ENCODE data around the gene TTC16.

The TTC16 gene

DNA sequence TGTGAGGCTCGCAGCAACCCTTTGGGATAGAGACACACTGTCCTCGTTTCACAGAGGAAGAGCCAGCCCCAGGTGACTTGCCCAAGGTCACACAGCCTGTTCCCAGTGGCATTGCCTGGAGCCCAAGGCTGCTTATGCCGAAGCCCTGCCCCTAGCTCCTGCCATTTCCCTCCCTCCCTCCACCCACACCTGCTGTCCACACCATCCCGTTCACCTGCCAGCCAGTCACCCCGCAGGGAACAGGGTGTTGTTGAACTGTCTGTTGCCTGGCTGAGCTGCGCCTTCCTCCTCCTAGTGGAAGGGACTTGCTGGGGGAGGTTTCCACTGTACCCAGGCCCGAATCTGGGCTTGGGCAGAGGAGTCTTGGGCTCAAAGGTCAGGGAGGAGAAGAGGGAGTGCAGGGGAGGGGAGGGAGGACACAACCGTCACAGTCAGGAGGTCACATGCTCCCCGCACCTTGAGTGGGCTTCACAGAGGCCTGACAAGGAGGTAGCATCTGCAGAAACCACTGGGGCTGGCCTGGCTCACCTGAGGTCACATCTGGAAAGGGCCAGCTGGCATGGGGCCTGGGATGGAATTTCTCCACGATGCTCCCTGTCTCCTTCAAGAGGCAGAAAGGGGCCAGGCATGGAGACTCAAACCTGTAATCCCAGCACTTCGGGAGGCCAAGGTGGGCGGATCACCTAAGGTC is 6.3 kb downstream of the TTC16 start:
- no peak for DNase-seq

DNA sequence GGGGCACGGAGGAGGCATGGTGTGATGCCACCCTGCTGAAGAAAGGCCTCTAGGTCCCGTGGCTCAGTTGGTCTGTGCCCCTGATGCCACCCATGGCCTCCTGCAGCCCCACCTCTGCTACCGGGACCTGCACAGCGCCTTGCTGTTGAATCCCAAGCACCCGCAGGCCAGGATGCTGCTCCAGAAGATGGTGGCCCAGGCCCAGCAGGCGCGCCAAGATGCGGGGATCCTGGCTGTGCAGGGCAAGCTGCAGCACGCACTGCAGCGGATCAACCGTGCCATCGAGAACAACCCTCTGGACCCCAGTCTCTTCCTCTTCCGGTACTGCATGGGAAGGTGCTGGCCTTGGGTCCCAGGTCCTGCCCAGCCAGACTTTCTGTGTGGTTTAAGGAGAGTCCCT is 7.1 kb downstream of the TTC16 start:
- no peak for DNase-seq

DNA sequence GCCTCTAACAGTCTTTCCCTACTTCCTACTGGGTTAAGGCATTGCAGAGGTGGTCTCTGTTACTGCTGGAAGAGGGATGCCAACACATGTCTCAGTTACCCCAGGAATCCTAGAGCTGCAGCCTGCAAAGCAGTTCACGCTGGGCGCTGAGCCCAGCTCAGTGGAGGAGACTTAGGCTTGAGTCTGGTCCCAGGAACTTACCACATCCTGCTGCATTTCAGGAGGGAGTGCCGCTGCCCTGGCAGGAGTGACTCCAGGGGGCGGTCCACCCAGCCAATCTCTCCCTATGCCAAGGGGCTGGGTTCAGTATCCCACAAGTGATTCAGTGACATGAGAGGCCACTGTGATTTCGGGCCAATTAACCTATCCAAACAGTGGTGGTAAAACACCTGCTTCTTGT is 7.6 kb downstream of the TTC16 start:
- DNase-seq: peak; percentile 65

DNA sequence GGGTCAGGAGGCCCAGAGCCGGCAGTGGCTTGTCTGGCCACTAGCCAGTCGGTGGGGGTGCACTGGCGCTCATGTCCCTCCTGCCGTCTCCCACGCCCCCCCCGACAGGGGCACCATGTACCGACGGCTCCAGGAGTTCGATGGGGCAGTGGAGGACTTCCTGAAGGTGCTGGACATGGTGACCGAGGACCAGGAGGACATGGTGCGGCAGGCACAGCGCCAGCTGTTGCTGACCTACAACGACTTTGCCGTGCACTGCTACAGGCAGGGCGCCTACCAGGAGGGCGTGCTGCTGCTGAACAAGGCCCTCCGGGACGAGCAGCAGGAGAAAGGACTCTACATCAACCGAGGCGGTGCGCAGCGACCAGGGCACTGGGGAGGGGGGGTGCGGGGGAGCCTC is 8.1 kb downstream of the TTC16 start:
- DNase-seq: no peak

DNA sequence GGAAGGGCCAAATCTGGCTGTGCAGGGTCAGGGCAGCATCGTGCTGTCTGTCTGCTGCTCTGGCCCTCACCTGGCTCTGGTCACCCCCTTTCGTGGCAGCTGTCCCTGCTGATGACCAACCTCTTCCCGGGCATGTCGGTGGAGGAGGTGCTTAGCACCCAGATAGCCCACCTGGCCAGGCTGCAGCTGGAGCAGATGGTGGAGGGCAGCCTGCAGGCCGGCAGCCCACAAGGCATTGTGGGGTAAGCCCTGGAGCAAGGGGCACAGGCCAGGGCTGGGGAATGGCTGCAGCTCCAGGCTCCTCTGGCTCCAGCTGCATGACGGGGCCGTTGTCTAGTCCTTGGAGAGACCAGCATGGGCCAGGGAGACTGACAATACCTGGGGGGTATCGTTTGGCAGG is 11.0 kb downstream of the TTC16 start:
- no peak for DNase-seq

DNA sequence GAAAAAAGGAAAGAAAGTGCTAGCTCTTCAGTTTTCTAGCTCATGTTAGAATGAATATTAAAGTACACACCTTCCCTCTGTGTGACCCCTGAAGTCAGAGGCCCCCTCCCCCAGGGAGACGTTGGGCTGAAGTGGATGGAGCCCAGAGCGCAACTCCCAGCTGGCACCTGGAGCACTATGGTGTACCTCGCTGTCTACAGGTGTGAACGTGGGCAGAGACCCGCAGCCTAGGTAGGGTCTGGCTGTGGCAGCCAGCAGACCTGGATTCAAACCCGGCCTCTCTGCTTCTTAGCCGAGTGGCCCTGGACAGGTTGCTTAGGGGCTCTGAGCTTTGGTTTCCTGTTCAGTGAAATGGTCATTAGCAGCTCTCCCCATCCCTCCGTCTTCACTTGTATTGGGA is 12.9 kb downstream of the TTC16 start:
- DNase-seq: no peak

DNA sequence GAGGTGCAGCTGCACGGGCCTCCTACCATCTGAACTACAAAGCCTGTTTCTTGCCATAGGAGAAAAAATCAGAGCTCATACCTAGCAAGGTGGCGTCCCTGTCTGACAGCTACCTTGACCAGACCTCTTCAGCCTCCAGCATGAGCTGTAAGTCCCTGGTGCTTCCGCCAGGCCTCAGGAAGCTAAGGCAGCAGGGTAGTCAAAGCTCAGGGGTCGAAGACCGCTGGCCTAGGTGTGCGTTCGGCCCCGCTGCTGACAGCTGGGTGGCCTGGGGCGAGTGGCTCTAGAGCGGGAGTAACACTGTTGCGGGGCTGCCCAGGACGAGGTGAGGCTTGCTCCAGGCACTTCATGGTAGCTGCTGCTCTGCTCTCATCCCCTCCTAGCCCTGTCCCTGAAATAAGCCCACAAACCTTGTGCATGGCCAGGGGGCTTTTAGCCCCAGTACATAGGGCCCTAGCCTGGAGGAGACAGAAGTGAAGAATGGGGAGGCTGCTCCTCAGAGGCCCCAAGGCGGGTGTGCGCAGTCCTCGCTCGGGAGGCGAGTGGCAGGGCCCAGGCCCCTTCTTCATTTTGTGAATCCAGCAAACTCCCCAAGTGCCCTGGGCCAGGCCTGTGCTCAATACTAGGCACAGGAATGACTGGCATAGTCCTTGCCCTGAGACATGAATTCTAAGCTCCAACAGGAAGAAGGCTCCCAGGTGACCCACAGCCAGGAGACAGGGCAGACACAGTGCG is 13.8 kb downstream of the TTC16 start:
- no peak for DNase-seq

DNA sequence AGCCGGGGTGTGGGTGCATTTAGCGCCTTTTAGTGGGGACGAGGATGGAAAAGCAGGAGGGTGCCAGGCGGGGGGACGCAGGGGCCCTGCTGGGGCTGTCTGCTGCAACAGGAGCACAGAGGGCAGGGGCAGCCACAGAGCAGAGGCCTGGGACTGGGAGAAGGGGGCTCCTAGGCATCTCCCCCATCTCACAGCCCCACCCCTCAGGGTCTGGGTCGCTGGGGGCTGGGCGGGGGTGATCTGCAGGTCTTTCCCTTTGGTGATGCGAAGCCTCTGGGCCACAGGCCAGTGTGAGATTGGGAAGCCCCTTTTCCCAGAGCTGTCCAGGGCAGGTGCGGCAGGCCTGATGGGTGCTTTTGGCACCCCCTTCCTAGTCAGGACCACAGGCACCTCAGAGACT is 14.4 kb downstream of the TTC16 start:
- no peak for DNase-seq

DNA sequence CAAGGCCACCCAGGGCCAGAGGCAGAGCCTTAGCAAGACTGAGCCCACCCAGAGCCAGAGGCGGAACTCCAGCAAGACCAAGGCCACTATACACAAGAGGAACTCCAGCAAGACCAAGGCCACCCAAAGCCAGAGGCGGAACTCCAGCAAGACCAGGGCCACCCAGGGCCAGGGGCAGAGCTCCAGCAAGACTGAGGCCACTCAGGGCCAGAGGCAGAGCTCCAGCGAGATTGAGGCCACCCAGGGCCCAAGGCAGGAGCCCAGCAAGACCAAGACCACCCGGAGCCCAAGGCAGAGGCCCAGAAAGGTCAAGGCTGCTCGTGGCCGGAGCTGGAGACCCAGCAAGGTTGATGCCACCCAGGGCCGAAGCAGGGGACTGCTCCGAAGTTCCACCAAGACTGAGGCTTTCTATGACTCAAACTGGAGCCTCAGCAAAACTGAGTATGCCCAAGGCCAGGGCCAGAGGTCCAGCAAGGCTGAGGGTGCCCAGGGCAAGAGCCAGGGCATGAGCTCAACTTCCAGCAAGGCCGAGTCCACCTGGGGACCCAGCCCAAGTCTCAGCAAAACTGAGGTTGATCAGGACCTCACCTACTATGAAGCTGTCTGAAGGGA is 15.0 kb downstream of the TTC16 start:
- DNase-seq: no peak

DNA sequence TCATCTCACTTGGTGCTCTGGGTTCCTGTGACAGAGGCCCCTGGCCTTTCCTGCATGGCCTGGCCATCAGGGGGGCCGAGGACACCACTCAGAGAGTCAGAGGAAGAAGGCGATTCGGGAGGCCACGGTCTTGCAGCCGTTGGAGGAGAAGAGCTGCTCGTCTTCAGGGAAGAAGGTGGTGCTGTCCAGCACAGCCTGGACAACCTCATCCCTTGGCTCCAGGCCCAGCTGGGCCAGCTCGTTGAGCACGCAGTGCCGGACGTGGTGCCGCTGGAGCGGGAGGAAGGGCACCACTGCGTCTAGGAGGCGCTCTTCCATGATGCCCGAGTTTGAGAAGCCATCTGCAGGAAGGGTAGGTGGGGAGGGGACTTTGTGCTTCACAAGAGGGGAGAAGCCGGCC is 16.1 kb downstream of the TTC16 start:
- no peak for DNase-seq

DNA sequence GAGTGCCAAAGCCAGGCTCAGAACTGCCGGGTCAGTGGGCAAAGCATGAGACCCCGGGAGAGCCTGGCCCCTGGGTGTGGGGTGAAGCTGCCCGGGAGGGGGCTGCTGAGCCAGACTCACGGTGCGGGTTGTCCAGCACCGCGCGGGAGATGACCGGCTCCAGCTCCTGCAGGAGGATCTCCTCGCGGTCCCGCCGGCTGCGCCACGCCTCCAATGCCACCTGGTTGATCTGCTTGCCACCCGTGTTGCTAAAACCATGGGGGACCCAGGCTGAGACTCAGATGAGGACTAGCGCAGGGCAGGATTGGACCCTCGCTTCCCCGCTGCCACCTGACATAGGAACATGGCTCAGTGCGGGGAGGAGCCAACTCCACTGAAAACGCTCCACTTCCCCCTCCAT is 16.6 kb downstream of the TTC16 start:
- no peak for DNase-seq

DNA sequence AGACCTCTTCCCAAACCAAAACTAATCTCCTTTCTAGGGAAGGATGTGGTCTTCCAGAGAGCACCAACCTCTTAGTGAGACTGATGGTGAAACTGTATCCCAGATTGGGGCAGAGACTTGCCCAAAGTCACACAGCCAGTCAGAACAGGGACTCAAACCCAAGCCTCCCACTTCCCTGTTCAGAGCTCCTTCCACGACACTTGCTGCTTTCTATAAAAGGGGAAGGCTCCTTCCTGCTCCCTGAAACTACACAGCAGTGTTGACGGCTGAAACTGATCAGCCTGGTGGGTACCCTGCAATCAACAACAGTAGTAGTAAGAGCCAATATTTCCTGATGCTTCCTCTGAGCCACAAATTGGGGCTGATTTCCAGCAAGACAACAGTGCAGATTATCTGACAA is 17.7 kb downstream of the TTC16 start:
- no peak for DNase-seq

DNA sequence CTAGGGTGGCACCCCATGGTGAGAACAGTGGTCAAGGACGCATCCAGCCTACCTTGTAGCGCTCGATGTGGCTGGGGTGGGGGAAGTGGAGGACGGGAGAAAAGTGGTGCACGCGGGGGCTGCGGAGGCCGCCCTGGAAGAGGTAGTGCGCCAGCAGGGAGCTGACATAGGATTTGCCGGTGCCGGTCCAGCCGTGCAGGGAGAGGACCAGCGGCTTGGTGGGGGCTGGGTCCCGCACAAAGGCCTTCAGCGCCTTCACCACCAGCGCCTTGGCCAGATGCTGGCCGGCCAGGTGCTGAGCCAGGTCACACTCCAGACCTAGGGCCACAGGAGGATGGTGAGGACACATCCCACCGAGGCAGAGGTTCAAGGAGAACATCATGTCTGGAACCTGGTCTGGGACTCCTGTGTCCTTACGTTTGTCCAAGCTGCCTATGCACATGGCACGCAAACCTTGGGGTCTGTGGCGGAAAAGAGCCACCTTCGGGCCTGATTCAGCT is 18.4 kb downstream of the TTC16 start:
- DNase-seq: no peak

DNA sequence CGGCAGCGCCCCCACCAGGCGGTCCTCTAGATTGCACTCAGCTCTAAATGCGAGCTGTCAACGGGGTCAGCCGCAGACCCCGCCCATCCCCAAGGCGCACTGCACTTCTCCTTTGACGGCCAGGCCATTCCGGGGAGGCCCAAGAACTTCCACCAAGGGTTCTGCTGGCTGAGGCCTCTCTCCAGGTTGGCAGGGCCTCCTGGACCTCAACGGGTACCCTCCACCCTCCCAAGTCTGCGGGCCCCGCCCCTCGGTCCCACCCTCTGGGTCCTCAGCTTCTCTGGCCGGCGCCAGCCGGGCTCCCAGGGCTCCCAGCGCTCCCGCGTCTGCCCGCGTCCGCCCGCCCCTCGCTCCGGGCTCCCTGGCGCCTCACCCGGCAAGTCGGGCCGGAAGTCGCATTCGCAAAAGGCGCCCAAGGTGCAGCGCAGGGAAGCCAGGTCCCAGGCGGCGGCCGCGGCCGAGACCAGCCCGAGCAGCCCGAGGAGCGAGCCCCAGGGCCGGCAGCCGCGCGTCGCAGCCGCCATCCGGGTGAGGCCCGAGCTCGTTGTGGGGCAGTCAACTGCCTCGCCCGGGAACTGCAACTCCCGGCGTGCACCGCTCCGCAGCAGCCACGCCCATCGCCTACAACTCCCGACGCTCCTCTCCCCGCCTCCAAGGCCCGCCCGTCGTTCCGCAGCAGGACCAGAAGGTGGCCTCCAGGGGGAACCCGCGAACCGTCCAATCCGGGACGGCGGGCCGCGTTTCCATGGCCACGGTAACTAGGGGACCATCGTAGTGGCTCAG is 19.1 kb downstream of the TTC16 start, which contains the start of gene TOR2A:
TSS of gene TOR2A (minus strand) at position 548 of the 783 bp plus-strand sequence. CDS start at position 524, 24 bp downstream.
- DNase-seq: peak; percentile 95

DNA sequence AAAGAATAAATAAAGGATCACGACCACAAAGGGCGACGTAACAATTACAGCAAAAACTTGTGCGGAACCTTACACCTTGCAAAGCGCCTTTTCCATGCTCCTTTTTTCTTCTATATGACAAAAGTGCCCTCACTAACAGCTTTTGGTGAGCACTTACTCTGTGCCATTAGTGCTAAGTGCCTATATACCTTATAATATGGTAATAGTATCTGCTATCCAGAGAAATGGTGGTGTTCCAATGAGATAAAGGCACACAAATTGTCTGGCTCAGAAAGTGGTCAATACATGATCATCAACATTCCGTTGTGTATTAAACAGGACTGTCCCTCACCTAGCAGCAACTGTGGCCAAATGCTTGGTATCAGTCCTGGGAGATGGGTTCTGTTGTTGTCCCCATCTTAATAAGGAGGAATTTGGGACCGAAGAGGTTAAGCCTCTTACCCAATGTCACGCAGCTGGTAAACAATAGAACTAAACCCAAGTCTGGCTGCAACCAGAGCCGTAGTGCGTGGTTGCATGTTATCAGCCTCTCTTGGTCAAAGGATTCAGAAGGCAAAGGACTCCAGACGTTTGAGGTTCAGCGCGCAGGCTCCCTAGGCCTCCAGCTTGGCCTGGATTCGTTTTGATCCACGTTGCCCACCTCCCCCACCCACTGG is 19.8 kb downstream of the TTC16 start:
- no peak for DNase-seq

DNA sequence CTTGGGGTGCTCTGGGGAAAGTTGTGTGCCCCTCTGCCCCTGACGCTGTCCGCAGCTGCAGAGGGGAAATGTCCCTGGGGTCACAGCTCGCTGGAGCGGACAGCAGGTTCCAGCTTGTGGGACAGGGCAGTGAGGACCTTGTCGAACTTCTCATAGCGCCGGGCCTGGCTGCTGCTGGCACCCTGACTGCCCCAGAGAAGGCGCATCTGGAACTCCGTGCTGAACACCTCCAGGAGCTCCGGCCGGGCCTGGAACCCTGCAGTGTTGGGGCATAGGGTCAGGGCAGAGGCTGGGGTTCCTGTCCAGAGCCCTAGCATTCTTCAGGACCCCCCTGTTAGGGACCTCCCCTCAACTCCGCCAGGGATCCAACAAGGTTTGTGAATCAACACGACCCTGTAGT is 22.8 kb downstream of the TTC16 start:
- no peak for DNase-seq

DNA sequence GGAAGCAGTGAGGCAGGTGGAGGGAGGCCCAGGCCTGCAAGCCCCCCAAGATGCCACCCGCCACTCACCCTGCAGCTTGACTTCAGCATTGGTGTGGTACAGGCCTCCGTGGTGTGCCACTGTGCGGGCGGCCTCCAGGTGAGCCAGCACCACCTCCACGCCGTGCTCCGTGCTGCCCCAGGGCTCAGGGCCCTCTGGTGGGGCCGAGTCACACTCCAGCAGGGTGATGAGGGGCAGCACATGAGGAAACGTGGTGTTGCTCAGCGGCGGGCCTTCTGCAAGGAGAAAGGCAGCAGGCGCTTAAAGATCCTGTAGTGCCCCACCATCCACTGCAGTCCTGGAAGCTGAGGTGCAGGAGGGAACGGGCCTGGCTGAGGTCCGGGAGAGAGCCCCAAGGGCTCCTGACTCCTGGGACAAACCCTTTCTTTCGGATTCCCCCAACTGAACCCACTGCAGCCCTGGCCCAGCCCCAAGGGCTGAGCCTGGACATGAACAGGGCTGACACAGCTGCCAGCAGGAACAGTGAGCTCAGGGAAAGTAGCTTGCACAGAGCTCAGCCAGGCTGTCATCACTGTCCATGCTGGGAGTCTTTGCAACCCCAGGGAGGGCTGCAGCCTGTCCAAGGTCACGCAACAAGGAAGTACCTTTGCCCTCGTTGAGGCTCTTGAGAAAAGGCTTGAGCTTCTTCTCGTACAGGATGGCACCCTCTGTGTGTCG is 23.9 kb downstream of the TTC16 start:
- DNase-seq: no peak

DNA sequence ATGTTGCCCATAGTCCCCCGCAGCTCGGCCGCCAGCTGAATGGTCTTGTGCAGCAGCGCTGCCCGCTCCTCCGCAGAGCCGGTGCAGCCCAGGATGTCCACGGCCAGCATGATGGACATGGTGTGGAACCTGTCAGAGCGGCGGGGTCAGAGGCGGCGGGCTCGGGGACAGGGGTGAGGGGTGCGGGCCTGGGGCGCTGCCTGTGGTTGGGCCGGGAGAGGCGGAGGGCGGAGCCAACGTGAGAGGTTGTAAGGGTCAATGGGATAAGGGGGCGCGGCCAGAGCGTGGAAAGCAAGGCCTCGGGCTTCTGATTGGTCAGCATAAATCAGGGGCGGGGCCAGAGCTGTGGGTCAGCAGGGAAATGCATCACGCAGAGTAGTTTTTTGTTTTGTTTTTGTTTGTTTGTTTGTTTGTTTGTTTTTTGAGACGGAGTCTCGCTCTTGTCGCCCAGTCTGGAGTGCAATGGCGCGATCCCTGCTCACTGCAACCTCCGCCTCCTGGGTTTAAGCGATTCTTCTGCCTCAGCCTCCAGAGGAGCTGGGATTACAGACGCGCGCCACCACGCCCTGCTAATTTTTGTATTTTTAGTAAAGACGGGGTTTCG is 26.1 kb downstream of the TTC16 start:
- peak; percentile 30 for DNase-seq

DNA sequence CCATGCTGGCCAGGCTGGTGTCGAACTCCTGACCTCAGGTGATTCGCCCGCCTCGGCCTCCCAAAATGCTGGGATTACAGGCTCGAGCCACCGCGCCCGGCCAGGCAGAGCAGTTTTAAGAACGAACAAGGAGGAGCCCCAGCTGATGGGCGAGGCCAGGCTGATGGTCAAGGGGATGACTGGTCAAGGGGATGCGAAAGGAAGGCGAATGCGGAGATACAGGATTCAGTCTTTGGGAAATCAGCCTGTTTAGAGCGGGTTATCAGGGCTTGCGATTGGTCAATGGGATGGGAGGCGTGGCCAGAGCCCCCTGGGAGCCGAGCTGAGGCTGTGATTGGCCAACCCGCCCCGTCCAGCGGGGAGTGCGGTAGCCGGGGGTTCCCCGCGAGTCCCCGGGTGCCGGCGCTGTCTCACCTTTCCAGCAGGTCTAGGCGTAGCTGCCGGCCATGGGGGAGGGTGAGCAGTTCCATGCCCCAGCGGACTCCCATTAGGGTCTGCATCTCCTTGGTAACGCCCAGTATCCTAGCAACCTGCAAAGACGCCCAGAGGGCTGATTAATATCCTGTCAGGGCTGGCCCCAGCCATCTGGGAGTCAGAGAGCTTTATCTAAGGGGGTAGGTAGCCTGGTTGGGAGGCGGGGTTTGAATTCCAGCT is 26.7 kb downstream of the TTC16 start:
- DNase-seq: peak; percentile 73

DNA sequence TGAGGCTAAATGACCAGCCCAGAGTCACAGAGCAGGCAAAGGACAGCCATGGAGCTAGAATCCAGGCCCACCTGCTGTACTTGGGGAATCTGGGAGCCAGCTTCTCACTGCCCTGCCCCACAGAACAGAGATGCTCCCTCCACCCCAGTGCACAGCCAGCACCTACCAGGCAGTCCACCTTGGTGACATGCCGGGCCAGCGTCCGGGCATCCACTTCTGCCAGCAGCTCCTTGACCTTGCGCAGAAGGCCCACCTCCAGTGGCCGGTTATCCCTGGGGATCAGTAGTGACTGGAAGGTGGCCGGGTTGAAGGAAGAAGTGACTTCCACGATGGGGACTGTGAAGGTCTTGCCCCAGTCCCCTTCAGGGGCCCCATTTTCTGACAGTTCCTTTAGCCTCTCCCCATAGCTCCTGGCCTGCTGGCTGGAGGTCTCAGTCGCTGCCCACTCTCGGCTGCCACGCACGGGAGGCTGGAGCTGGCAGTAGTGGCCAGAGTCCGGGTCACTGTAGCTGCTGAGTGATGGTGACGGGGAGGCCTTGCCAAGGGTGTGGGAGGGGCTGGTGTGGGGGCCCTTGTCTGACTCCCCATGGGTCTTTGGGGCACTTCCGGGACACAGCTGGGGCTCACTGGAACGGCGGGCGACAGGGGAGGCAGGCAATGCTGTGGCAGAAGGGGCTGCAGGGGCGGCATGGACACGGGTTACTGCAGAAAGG is 28.7 kb downstream of the TTC16 start:
- DNase-seq: no peak

All from fibroblast of skin of right quadriceps (primary cell).